ENCODE measurements around the gene LSM3. TPM values are rescaled to one million over a fixed set of nuclear protein-coding genes. Genes with fewer than 3 reads are reported as not detected.

Gene LSM3
- total and polyA plus RNA-seq, 2 of the 4 experiments (the other 2 are of a cell fraction) = 3.4 to 11.5 TPM

DNA sequence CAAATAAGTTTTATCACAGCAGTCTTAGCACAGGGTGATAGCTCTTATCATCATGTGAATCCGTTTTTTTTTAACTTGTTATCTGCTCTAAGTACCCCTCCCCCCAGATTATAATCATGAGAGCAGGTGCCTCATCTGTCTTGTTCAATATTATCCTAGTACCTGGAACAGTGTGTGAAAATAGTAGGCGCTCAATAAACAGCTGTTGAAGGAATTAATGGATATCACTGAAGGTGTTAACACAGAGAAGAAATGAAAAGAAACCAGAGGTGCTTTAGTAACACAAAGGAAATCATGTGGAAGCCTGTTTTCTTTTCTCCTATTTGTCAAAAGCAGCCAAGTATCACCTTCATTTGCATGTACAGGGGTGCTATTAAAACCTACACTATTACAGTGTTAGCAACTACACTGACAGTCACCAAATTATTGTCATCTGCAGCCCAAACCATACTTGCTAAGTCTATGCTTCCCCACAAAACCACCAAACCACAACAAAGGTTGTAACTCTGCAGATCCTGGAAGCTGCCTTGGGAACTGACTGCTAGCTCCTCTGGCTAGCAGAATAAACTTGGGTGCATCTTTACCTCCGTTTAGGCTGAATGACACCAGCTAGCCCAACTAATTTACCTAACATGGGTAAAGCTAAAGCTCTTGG is 3.1 kb upstream of the LSM3 start:
- Histone ChIP-seq H3K23ac (ENCODE audit: low read depth, low read length) (0 out of 2 replicates have a peak overlapping the region, but pooled peaks have one; percentile 14), H3K79me1 (ENCODE audit: low read depth in 1 of 2, low read length in 2 of 2) (peaks cover 35 to 53% of the 10 kb centered on the region in 2 experiments), H3K27ac (ENCODE audit: insufficient read depth, low read length) (no peak overlapping the region), H2AK9ac (replicated peaks; ENCODE audit: low read depth, low read length, poor library complexity) (no peak overlapping the region), H3K9me1 (ENCODE audit: insufficient read depth, low read length) (no peaks in the 10 kb centered on the region; the same call in 1 of the 2 replicates), H3K4ac (ENCODE audit: low read depth, low read length) (no peak overlapping the region), H3K56ac (ENCODE audit: extremely low read depth, insufficient read depth, low read length) (no peak overlapping the region), H2BK5ac (ENCODE audit: low read depth, low read length, poor library complexity, severe bottlenecking) (no peak overlapping the region), H3K27me3 (ENCODE audit: control insufficient read depth, insufficient read depth, low read length) (no peaks in the 10 kb centered on the region), H2BK120ac (ENCODE audit: low read depth, low read length) (no peak overlapping the region), H3K4me3 (ENCODE audit: insufficient read depth, low read depth, low read length) (no peak overlapping the region), H4K5ac (ENCODE audit: low read depth, low read length) (no peak overlapping the region), H4K8ac (ENCODE audit: low read depth in 2 of 2, low read length in 2 of 2) (no peak overlapping the region), H3K9ac (ENCODE audit: low read depth, low read length) (no peak overlapping the region), H3K18ac (ENCODE audit: low read depth, low read length) (no peak overlapping the region), H2AFZ (replicated peaks; ENCODE audit: low read length, poor library complexity) (no peak overlapping the region), H4K20me1 (ENCODE audit: insufficient read depth, low read length) (peaks cover 7% of the 10 kb centered on the region; the same call in 1 of the 2 replicates), H2BK20ac (ENCODE audit: low read depth, low read length) (no peak overlapping the region), H3K9me3 (ENCODE audit: control insufficient read depth, insufficient read depth, low read length) (no peaks in the 10 kb centered on the region), H4K91ac (ENCODE audit: insufficient read depth, low read depth, low read length) (no peak overlapping the region), H3K14ac (replicated peaks; ENCODE audit: low read depth, low read length) (no peak overlapping the region), H3K4me1 (ENCODE audit: control insufficient read depth, insufficient read depth, low read length) (peaks cover 7% of the 10 kb centered on the region), H3K4me2 (ENCODE audit: low read depth, low read length) (peak overlapping the region; percentile 28; the same call in 1 of the 2 replicates), H2BK15ac (ENCODE audit: low read depth, low read length) (no peak overlapping the region), H3K36me3 (ENCODE audit: control insufficient read depth, insufficient read depth, low read length) (peaks cover 17% of the 10 kb centered on the region), H2AK5ac (ENCODE audit: low read depth, low read length) (no peak overlapping the region)
- ChIA-PET CTCF (no interaction called here), POLR2A (ENCODE audit: unreplicated experiment) (no interaction called here)
- in situ Hi-C loops (cut with MboI; ENCODE audit: low sequenced_read_pairs) = no loop called here
- WGBS, 2 experiments (ENCODE audit: extremely low coverage in 2 of 2, insufficient read length in 1 of 2) = 83% methylated on average over 1 of the region's 3 CpGs; no CpG with 5 or more reads in 1 of the 2 experiments
- peak; percentile 25 for DNase-seq
- no peak for ATAC-seq (ENCODE audit: low read depth)
- intact Hi-C loops (cut with micrococcal nuclease) = loop anchor here (5.0 kb wide), 1 partner anchor 278 kb away; no protein-coding TSS in a partner anchor
- dilution Hi-C loops (cut with HindIII; ENCODE audit: low sequenced_read_pairs, unreplicated experiment) = no loop called here
- TF ChIP-seq RFX5 (IDR thresholded peaks at IDR 0.05; ENCODE audit: low read depth, low read length) = no peak
- no peak for TF ChIP-seq MXI1 (IDR thresholded peaks at IDR 0.05; ENCODE audit: borderline replicate concordance, low read depth, low read length)
- TF ChIP-seq RAD21 (IDR thresholded peaks at IDR 0.05; ENCODE audit: low read length) = no peak
- TF ChIP-seq FOS (IDR thresholded peaks at IDR 0.05; ENCODE audit: low read depth, low read length) = no peak
- TF ChIP-seq, protein P1, sequence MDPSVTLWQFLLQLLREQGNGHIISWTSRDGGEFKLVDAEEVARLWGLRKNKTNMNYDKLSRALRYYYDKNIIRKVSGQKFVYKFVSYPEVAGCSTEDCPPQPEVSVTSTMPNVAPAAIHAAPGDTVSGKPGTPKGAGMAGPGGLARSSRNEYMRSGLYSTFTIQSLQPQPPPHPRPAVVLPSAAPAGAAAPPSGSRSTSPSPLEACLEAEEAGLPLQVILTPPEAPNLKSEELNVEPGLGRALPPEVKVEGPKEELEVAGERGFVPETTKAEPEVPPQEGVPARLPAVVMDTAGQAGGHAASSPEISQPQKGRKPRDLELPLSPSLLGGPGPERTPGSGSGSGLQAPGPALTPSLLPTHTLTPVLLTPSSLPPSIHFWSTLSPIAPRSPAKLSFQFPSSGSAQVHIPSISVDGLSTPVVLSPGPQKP (IDR thresholded peaks at IDR 0.05; ENCODE audit: borderline replicate concordance, low read depth, low read length) = no peak
- TF ChIP-seq MAZ (IDR thresholded peaks at IDR 0.05; ENCODE audit: borderline replicate concordance, low read depth, low read length) = no peak
- TF ChIP-seq MAFK (IDR thresholded peaks at IDR 0.05; ENCODE audit: low read depth, low read length) = no peak
- TF ChIP-seq, protein P2, sequence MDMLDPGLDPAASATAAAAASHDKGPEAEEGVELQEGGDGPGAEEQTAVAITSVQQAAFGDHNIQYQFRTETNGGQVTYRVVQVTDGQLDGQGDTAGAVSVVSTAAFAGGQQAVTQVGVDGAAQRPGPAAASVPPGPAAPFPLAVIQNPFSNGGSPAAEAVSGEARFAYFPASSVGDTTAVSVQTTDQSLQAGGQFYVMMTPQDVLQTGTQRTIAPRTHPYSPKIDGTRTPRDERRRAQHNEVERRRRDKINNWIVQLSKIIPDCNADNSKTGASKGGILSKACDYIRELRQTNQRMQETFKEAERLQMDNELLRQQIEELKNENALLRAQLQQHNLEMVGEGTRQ (IDR thresholded peaks at IDR 0.05; ENCODE audit: low read depth, low read length) = no peak
- TF ChIP-seq, protein P3, sequence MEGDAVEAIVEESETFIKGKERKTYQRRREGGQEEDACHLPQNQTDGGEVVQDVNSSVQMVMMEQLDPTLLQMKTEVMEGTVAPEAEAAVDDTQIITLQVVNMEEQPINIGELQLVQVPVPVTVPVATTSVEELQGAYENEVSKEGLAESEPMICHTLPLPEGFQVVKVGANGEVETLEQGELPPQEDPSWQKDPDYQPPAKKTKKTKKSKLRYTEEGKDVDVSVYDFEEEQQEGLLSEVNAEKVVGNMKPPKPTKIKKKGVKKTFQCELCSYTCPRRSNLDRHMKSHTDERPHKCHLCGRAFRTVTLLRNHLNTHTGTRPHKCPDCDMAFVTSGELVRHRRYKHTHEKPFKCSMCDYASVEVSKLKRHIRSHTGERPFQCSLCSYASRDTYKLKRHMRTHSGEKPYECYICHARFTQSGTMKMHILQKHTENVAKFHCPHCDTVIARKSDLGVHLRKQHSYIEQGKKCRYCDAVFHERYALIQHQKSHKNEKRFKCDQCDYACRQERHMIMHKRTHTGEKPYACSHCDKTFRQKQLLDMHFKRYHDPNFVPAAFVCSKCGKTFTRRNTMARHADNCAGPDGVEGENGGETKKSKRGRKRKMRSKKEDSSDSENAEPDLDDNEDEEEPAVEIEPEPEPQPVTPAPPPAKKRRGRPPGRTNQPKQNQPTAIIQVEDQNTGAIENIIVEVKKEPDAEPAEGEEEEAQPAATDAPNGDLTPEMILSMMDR (conservative IDR thresholded peaks at IDR 0.05; ENCODE audit: low read depth, low read length) = no peak
- TF ChIP-seq SMC3 (IDR thresholded peaks at IDR 0.05; ENCODE audit: low read depth, low read length) = no peak
- no peak for TF ChIP-seq RCOR1 (IDR thresholded peaks at IDR 0.05; ENCODE audit: insufficient replicate concordance, low read length)
- TF ChIP-seq CHD1 (IDR thresholded peaks at IDR 0.05; ENCODE audit: low read depth, low read length) = no peak
- no peak for TF ChIP-seq POLR2A (IDR thresholded peaks at IDR 0.05; ENCODE audit: low read depth, low read length)
- TF ChIP-seq BHLHE40 (IDR thresholded peaks at IDR 0.05; ENCODE audit: low read depth, low read length) = no peak
- no peak for TF ChIP-seq CEBPB (IDR thresholded peaks at IDR 0.05; ENCODE audit: low read depth, low read length)
- TF ChIP-seq NFE2L2 (IDR thresholded peaks at IDR 0.05; ENCODE audit: low read depth, low read length) = no peak
- BruUV-seq (replicated peaks) = no TSS peak
